HAP-1 (cell line): ENCODE data around the gene PRR15.

Experiments
- DNase-seq, 2 experiments: peaks; one replicate each; pipeline ENCODE4 v3.0.0-alpha.2; 2016 to 2020; ENCODE audit warnings: low spot score in 2 of 2
- H3K27me3 ChIP-seq: fragments of 250-450 bp; sonication (Bioruptor Pico); 2 replicates; pipeline ENCODE4 v1.5.1; 2020; ENCODE audit warnings: low read depth, mild to moderate bottlenecking, moderate library complexity
- H3K36me3 ChIP-seq: fragments of 250-450 bp; sonication (Bioruptor Pico); replicated peaks from 2 replicates; pipeline ENCODE4 v1.5.1; 2020; ENCODE audit warnings: mild to moderate bottlenecking
- H3K4me1 ChIP-seq: fragments of 250-450 bp; sonication (Bioruptor Pico); 2 replicates; pipeline ENCODE4 v1.5.1; 2020; ENCODE audit warnings: mild to moderate bottlenecking
- H3K4me3 ChIP-seq: fragments of 250-450 bp; sonication (Bioruptor Pico); 2 replicates; pipeline ENCODE4 v1.5.1; 2020; ENCODE audit warnings: mild to moderate bottlenecking, moderate library complexity
- H3K9me3 ChIP-seq: fragments of 250-450 bp; sonication (Bioruptor Pico); 2 replicates; pipeline ENCODE4 v1.5.1; 2020; ENCODE audit warnings: mild to moderate bottlenecking, moderate library complexity
- in situ Hi-C: fragments of 300-500 bp; cut with MboI; formaldehyde crosslinking; loops from 3 replicates; pipeline ENCODE4 v1.14.3; 2020; ENCODE audit warnings: low sequenced_read_pairs, inconsistent platforms, mixed read lengths

The PRR15 gene

DNA sequence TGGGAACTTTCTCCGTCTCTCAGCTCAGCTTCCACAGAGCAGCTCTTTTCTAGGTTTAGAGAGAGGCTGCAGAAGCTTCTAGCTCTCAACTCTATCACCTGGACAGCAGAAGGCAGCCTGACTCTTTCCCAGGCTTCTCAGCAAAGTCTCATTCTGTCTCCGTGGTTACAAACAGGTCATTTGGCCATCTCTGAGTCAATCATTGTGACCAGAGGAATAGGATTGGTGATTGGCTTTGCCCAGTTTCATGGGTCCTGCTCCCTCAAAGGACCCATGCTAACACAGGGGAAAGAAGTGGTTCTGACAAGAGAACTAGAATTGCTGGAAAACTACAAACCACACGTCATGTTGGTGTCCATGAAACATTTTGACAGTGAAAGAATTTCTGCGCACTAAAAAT, 43.6 kb downstream of the PRR15 start:
- in situ Hi-C loops: no loop called here
- no peak for DNase-seq
- Histone ChIP-seq H3K9me3 (no peaks in the 10 kb centered on the region), H3K4me3 (no peak overlapping the region), H3K36me3 (no peaks in the 10 kb centered on the region), H3K27me3 (no peaks in the 10 kb centered on the region), H3K4me1 (peaks cover 19% of the 10 kb centered on the region)

DNA sequence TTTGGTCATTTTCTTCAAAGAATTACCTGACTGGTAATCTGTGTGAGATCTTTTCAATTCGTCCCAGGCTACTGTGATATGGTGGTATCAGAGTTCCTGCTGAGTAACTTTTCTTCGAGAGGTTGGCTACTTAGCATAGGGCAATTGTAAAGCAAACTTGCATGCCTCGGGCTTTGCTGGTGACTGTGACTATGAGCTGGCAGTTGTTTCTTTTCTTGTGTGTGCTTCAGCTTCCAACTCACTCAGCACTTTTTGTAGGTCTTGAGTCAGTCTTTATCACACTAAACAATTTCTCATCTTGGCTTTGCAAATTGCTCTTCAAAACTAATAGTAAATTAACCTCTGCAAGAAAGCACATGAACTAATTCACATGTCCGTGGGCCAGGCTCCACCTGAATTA, 44.3 kb downstream of the PRR15 start:
- Histone ChIP-seq H3K36me3 (no peaks in the 10 kb centered on the region), H3K4me3 (no peak overlapping the region), H3K9me3 (no peaks in the 10 kb centered on the region), H3K27me3 (no peaks in the 10 kb centered on the region), H3K4me1 (peaks cover 25% of the 10 kb centered on the region)
- DNase-seq: no peak
- in situ Hi-C loops: no loop called here

DNA sequence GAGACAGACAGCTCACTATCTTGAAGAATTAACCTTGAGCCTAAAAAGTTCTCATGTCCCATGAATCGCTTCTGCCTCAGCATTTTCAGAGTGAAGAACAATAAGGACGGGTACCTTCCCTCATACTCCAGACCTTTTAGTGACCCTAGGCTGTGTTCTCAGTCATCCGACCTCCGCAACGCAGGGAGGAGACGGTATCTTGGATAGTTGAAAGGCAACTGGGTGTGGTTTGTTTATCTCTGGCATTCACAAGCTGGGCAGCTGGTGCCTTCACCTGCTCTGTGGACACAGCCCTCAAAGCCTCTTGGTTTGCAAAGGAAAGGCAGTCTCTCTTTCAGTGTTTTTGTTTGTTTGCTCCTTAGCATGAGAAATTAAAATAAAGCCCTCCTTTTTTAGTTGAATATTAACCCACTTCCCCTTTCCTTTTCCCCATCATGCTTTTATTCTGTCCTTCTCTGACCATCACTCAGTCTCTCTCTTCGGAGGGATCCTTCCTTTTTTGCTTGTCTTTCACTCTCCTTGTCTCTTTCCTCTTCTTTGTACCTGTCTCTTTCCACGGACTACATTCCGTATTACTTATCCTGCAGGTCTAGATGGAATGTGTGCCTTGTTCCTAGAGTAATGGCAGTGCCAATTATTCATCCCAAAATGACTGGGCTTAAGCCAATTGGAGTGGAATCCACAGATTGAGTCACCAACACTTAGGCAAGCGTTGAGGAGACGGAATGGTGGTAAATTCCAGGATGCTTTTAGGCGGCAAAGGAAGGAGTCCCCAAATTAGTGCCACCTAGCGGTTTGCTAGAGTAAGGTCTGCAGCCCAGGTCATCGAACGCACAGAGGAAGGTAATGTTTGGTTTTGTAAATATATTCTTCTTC, 45.8 kb downstream of the PRR15 start:
- in situ Hi-C loops: no loop called here
- peaks cover 30% of the 10 kb centered on the region for H3K4me1 ChIP-seq

DNA sequence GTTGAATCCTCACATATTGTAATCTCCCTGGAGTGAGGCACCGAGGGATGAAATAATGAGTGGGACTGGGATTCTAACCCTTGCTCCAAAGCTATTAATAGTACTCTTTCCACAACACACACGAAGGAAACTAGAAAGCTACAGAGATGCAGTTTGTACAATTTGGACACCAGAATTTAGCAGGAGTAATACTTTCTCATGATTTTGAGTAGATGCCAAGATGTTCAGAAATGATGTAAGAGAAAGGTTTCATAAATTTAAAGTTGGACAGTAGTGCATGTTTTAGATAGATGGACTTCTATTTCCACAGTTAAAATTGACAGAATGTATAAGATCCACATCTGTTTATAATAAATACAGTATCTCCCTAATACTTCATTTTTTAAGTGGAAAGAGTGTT, 46.5 kb downstream of the PRR15 start:
- Histone ChIP-seq H3K27me3 (no peaks in the 10 kb centered on the region), H3K4me3 (no peak overlapping the region), H3K9me3 (no peaks in the 10 kb centered on the region), H3K4me1 (peaks cover 30% of the 10 kb centered on the region), H3K36me3 (no peaks in the 10 kb centered on the region)
- DNase-seq: no peak
- in situ Hi-C loops: no loop called here

More for the DNA sequence above, 45.8 kb downstream of the PRR15 start:
- DNase-seq: peak; percentile 44 to 57
- Histone ChIP-seq H3K9me3 (no peaks in the 10 kb centered on the region), H3K36me3 (no peaks in the 10 kb centered on the region), H3K4me3 (no peak overlapping the region), H3K27me3 (no peaks in the 10 kb centered on the region)

DNA sequence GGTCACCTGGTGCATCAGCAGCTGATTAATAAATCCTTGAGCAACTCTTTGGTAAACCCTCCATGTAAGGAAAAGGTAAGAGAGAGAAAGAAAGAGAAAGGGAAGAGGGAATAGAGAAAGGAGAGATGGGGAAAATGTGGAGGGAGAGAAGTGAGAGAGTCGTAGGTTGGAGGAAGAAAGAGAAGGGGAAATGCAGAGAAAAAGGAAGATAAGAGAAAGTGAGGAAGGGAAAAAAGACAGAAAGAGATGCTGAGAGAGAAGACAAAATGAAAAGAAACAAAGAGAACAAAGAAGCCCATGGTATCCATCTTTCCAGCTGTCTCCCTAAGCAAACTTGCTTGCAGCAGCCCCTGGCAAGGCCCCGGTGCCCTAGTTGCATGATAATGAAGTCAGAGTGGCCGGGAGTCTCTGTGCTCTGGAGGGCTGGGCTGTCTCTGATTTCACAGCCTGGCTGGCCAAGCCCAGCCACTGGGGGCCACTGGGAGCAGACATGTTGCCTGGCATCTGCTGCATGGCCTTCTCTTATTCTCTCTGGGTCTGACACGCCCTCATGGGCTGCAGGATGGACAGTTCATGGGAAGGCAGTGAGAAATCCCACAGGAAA, 48.4 kb downstream of the PRR15 start:
- Histone ChIP-seq H3K9me3 (no peaks in the 10 kb centered on the region), H3K27me3 (no peaks in the 10 kb centered on the region), H3K36me3 (no peaks in the 10 kb centered on the region), H3K4me1 (peaks cover 11% of the 10 kb centered on the region), H3K4me3 (no peak overlapping the region)
- no peak for DNase-seq
- in situ Hi-C loops: no loop called here

DNA sequence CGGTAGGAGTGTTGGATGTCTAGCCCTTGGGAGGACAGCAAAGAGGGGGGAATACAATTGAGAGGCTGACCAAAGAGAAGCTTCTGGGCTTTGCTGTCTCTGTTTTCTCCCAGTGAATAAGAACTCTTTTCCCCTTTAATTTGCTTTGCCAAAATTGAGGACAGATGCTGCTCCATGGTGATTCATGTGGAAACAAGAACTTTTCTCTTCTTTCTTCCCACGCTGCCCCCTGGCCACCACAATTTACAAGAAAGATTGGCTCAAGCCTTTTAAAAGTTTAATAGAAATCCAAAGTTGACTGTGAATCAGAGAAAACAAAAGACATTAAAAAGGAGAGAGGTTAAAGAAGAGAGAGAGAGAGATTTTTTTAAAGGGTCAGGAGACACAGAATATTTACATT, 49.0 kb downstream of the PRR15 start:
- no peak for DNase-seq
- no peak overlapping the region for H3K4me3 ChIP-seq
- in situ Hi-C loops: no loop called here
- H3K9me3 ChIP-seq: no peaks in the 10 kb centered on the region
- no peaks in the 10 kb centered on the region for H3K36me3 ChIP-seq
- peaks cover 11% of the 10 kb centered on the region for H3K4me1 ChIP-seq
- no peaks in the 10 kb centered on the region for H3K27me3 ChIP-seq

DNA sequence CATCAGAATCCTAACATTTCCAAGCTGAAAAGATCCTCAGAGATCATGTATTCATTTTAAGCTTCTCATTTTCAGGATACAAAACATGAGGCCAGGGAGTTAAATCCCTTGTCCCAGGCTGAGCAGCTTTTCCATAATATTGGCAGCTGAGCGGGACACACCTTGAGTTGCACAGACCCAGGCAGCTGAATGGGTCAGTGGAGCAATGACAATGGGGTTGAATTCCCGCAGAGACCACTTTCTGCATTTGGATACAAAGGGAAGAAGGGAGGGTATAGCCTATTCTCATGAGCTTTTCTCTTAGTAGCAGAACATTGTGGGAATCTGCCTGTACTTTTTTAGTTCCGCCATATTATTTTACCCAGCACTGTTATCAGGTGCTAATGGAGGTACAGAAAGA, 49.5 kb downstream of the PRR15 start:
- H3K27me3 ChIP-seq: no peaks in the 10 kb centered on the region
- in situ Hi-C loops: no loop called here
- H3K4me1 ChIP-seq: peaks cover 11% of the 10 kb centered on the region
- DNase-seq: peak in 1 of 2 experiments; percentile 30
- H3K9me3 ChIP-seq: no peaks in the 10 kb centered on the region
- H3K4me3 ChIP-seq: no peak overlapping the region
- H3K36me3 ChIP-seq: no peaks in the 10 kb centered on the region

DNA sequence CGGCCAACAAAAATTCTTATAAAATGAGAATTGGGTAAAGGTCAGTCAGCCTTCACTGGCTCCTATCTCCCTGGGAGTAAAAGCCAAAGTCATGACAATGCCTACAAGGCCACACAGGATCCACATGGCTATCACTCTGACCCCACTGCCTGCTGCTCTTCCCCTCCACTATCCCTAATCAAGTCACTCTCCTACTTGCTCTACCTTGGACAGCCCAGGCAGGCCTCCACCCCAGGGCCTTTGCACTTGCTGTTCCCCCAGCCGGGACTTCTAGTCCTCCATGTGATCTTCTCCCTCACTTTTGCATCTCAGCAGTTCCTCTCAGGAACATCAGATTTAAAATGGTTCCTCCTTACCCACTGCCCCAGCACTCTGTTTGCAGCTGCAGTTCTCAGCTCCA, 50.6 kb downstream of the PRR15 start:
- in situ Hi-C loops: no loop called here
- Histone ChIP-seq H3K9me3 (no peaks in the 10 kb centered on the region), H3K4me1 (peaks cover 11% of the 10 kb centered on the region), H3K27me3 (no peaks in the 10 kb centered on the region), H3K4me3 (no peak overlapping the region), H3K36me3 (no peaks in the 10 kb centered on the region)
- no peak for DNase-seq
